SU-DHL-6 (cell line): ENCODE measurements around the gene MMAB.

Experiments used
- H2AFZ ChIP-seq: fragments of 200-600 bp; sonication (generic); 2 replicates; pipeline ENCODE4 v1.6.1; 2014; ENCODE audit warnings: low read depth, mild to moderate bottlenecking, moderate library complexity, mixed read lengths, antibody characterized with exemption, low read length; ENCODE audit not compliant: severe bottlenecking
- H3F3A ChIP-seq: fragments of 200-600 bp; shearing (Covaris generic); 2 replicates; pipeline ENCODE4 v1.6.0; 2016; ENCODE audit warnings: antibody characterized with exemption, mild to moderate bottlenecking; ENCODE audit not compliant: insufficient read depth
- H3K27ac ChIP-seq: fragments of 200-600 bp; sonication (generic); 2 replicates; pipeline ENCODE4 v1.5.1; 2016; ENCODE audit warnings: low read depth, mild to moderate bottlenecking, low read length, moderate library complexity, mixed read lengths
- H3K27me3 ChIP-seq: fragments of 200-600 bp; sonication (generic), shearing (Covaris generic); 2 replicates; pipeline ENCODE4 v1.6.0; 2014; ENCODE audit warnings: mild to moderate bottlenecking, low read length
- H3K36me3 ChIP-seq: fragments of 200-600 bp; sonication (generic); 2 replicates; pipeline ENCODE4 v1.6.1; 2014; ENCODE audit warnings: mild to moderate bottlenecking, low read length, mixed read lengths
- H3K4me2 ChIP-seq: fragments of 300-600, 200-600 bp; shearing (Covaris generic), sonication (generic); 2 replicates; pipeline ENCODE4 v1.6.0; 2014; ENCODE audit warnings: low read length, low read depth, mild to moderate bottlenecking; ENCODE audit not compliant: poor library complexity, severe bottlenecking
- H3K4me3 ChIP-seq: fragments of 200-600 bp; sonication (generic); 2 replicates; pipeline ENCODE4 v1.5.1; 2014; ENCODE audit warnings: antibody characterized with exemption, low read length, mild to moderate bottlenecking, mixed read lengths; ENCODE audit not compliant: insufficient read depth, poor library complexity, severe bottlenecking
- H3K79me2 ChIP-seq: fragments of 200-600 bp; sonication (generic); 2 replicates; pipeline ENCODE4 v1.6.1; 2014; ENCODE audit warnings: mild to moderate bottlenecking, low read length, moderate library complexity; ENCODE audit not compliant: insufficient read depth
- H3K9ac ChIP-seq: fragments of 200-600 bp; sonication (generic); 2 replicates; pipeline ENCODE4 v1.7.0; 2014; ENCODE audit warnings: mild to moderate bottlenecking, low read length
- H3K9me2 ChIP-seq: fragments of 200-600 bp; sonication (generic); replicated peaks from 2 replicates; pipeline ENCODE4 v1.6.1; 2014; ENCODE audit warnings: low read length; ENCODE audit not compliant: insufficient read depth
- H3K9me3 ChIP-seq: fragments of 200-600 bp; sonication (generic); 2 replicates; pipeline ENCODE4 v1.6.1; 2014; ENCODE audit warnings: low read length, mixed read lengths; ENCODE audit not compliant: insufficient read depth
- H4K20me1 ChIP-seq: fragments of 200-600 bp; sonication (generic); 2 replicates; pipeline ENCODE4 v1.6.1; 2014; ENCODE audit warnings: low read depth, mild to moderate bottlenecking, antibody characterized with exemption, low read length, moderate library complexity, mixed read lengths
- CTCF ChIP-seq: fragments of 200-600 bp; sonication (generic); IDR thresholded peaks from one replicate; pipeline ENCODE4 v1.5.1; 2017; ENCODE audit warnings: antibody characterized with exemption, mild to moderate bottlenecking, low read length, moderate library complexity; ENCODE audit not compliant: insufficient read depth, poor library complexity, severe bottlenecking
- EZH2phosphoT487 ChIP-seq: fragments of 200-600 bp; sonication (generic), shearing (Covaris generic); conservative IDR thresholded peaks from 2 replicates; pipeline ENCODE4 v1.6.1; 2018; ENCODE audit warnings: mild to moderate bottlenecking, antibody characterized with exemption, low read length, moderate library complexity, mixed read lengths

MMAB gene

GRCh38 chr12:109589691-109590245, 16.5 kb upstream of the MMAB start:
- TF ChIP-seq EZH2phosphoT487 (no peak), CTCF (no peak)
- H3K9me2 ChIP-seq = no peaks in the 10 kb centered on the region
- no peaks in the 10 kb centered on the region for H3F3A ChIP-seq
- H3K36me3 ChIP-seq = no peaks in the 10 kb centered on the region
- no peaks in the 10 kb centered on the region for H4K20me1 ChIP-seq
- H2AFZ ChIP-seq = no peak overlapping the region
- no peaks in the 10 kb centered on the region for H3K27me3 ChIP-seq
- H3K4me3 ChIP-seq = no peak overlapping the region
- H3K9me3 ChIP-seq = no peaks in the 10 kb centered on the region
- H3K27ac ChIP-seq = no peak overlapping the region
- no peak overlapping the region for H3K9ac ChIP-seq
- H3K4me2 ChIP-seq = no peak overlapping the region
- no peaks in the 10 kb centered on the region for H3K79me2 ChIP-seq

GRCh38 chr12:109589240-109589590, 15.9 kb upstream of the MMAB start:
- TF ChIP-seq CTCF (no peak), EZH2phosphoT487 (no peak)
- no peaks in the 10 kb centered on the region for H3K36me3 ChIP-seq
- H3K79me2 ChIP-seq = no peaks in the 10 kb centered on the region
- no peak overlapping the region for H3K27ac ChIP-seq
- H3K4me2 ChIP-seq = no peak overlapping the region
- H3K9me2 ChIP-seq = no peaks in the 10 kb centered on the region
- H3K4me3 ChIP-seq = no peak overlapping the region
- no peaks in the 10 kb centered on the region for H3K9me3 ChIP-seq
- H4K20me1 ChIP-seq = no peaks in the 10 kb centered on the region
- H3K27me3 ChIP-seq = no peaks in the 10 kb centered on the region
- no peaks in the 10 kb centered on the region for H3F3A ChIP-seq
- no peak overlapping the region for H2AFZ ChIP-seq
- H3K9ac ChIP-seq = no peak overlapping the region

- no peaks in the 10 kb centered on the region for H3K36me3 ChIP-seq
- no peak overlapping the region for H3K4me2 ChIP-seq
- no peaks in the 10 kb centered on the region for H3K79me2 ChIP-seq
- no peaks in the 10 kb centered on the region for H3K9me3 ChIP-seq
- TF ChIP-seq CTCF (no peak), EZH2phosphoT487 (no peak)
- H3F3A ChIP-seq = no peaks in the 10 kb centered on the region
- no peaks in the 10 kb centered on the region for H3K27me3 ChIP-seq
- no peak overlapping the region for H3K27ac ChIP-seq
- no peak overlapping the region for H2AFZ ChIP-seq
- no peak overlapping the region for H3K4me3 ChIP-seq
- no peaks in the 10 kb centered on the region for H4K20me1 ChIP-seq
- H3K9ac ChIP-seq = no peak overlapping the region
- no peaks in the 10 kb centered on the region for H3K9me2 ChIP-seq
Measured at GRCh38 chr12:109588461-109589239, 15.3 kb upstream of the MMAB start.
